Activated naive CD4-positive, alpha-beta T cell treated with anti-CD3 and anti-CD28 coated beads, Interleukin-2, amount 50 U/mL, for 72 hours (primary cell): ENCODE results near the gene PI4KB. TPM values are rescaled to one million over a fixed set of nuclear protein-coding genes. Genes with fewer than 3 reads are reported as not detected.

Source experiments
- ATAC-seq, 2 donors: fragments of 150-1000 bp; cut with Tn5 transposase; 2 replicates each; pipeline ENCODE4 v1.10.0; 2021; ENCODE audit warnings: mild to moderate bottlenecking in 2 of 2, moderate library complexity in 2 of 2
- DNase-seq, 2 donors: peaks; one replicate each; pipeline ENCODE4 v3.0.0; 2021 to 2022; ENCODE audit warnings: low spot score in 2 of 2
- H3K27ac Mint-ChIP-seq, 2 donors: one replicate each; pipeline ENCODE4 v1.8.0; 2022; ENCODE audit warnings: mild to moderate bottlenecking in 2 of 2, mixed read lengths in 2 of 2
- H3K36me3 Mint-ChIP-seq, 2 donors: one replicate each; pipeline ENCODE4 v1.8.0; 2022; ENCODE audit warnings: mixed read lengths in 2 of 2
- H3K9me3 Mint-ChIP-seq, 2 donors: one replicate each; pipeline ENCODE4 v1.8.0; 2022; ENCODE audit warnings: mixed read lengths in 2 of 2
- total RNA-seq, 2 donors: library from RNA; stranded (reverse); gene quantifications; one replicate each; pipeline ENCODE4 v1.2.3, GENCODE V29; 2022

PI4KB gene
- total RNA-seq: 10 to 100 TPM; 55.0 to 75.3 TPM

GRCh38 chr1:151327223-151327902 is at the start of gene PI4KB:
PI4KB (minus strand) TSS chr1:151327416; CDS start chr1:151316481, 10,935 bp downstream.
- no peaks in the 10 kb centered on the region for H3K9me3 Mint-ChIP-seq
- ATAC-seq (peak; percentile 89 to 96), DNase-seq (peak; percentile 84 to 86)
- peaks cover 14 to 15% of the 10 kb centered on the region in 2 donors for H3K36me3 Mint-ChIP-seq
- peak within 1 kb of the TSS; percentile 86 to 100 for H3K27ac Mint-ChIP-seq

- DNase-seq (no peak), ATAC-seq (no peak)
- Mint-ChIP-seq H3K36me3 (no peaks in the 10 kb centered on the region), H3K27ac (no peak overlapping the region), H3K9me3 (no peaks in the 10 kb centered on the region)
Observed at GRCh38 chr1:151373196-151373595, 46.0 kb upstream of the PI4KB start.

GRCh38 chr1:151372058-151372934 is 45.1 kb upstream of the PI4KB start, which contains the start of gene SELENBP1:
SELENBP1 (minus strand) TSS chr1:151372705; CDS start chr1:151372641, 64 bp downstream.
- no peaks in the 10 kb centered on the region for H3K36me3 Mint-ChIP-seq
- no peaks in the 10 kb centered on the region for H3K9me3 Mint-ChIP-seq
- peak within 1 kb of the TSS in 1 of 2 donors; percentile 40 for H3K27ac Mint-ChIP-seq
- ATAC-seq (no peak), DNase-seq (no peak)

- H3K9me3 Mint-ChIP-seq: no peaks in the 10 kb centered on the region
- no peaks in the 10 kb centered on the region for H3K36me3 Mint-ChIP-seq
- H3K27ac Mint-ChIP-seq: peak overlapping the region in 1 of 2 donors; percentile 48
- no peak for ATAC-seq
- no peak for DNase-seq
Observed at GRCh38 chr1:151371370-151372057, 44.3 kb upstream of the PI4KB start.

- H3K9me3 Mint-ChIP-seq: no peaks in the 10 kb centered on the region
- no peaks in the 10 kb centered on the region for H3K36me3 Mint-ChIP-seq
- ATAC-seq (no peak), DNase-seq (no peak)
- H3K27ac Mint-ChIP-seq: no peak overlapping the region
Observed at GRCh38 chr1:151370211-151370911, 43.1 kb upstream of the PI4KB start.

GRCh38 chr1:151369621-151370048 is 42.4 kb upstream of the PI4KB start:
- ATAC-seq: no peak
- DNase-seq: no peak
- H3K9me3 Mint-ChIP-seq: no peaks in the 10 kb centered on the region
- no peaks in the 10 kb centered on the region for H3K36me3 Mint-ChIP-seq
- no peak overlapping the region for H3K27ac Mint-ChIP-seq

GRCh38 chr1:151369302-151369610 is 42.0 kb upstream of the PI4KB start:
- DNase-seq: no peak
- ATAC-seq: no peak
- Mint-ChIP-seq H3K36me3 (no peaks in the 10 kb centered on the region), H3K9me3 (no peaks in the 10 kb centered on the region), H3K27ac (no peak overlapping the region)

GRCh38 chr1:151368393-151369301 is 41.4 kb upstream of the PI4KB start:
- Mint-ChIP-seq H3K9me3 (peaks cover 0 to 1% of the 10 kb centered on the region in 2 donors), H3K27ac (no peak overlapping the region), H3K36me3 (peaks cover 0 to 4% of the 10 kb centered on the region in 2 donors)
- DNase-seq: no peak
- ATAC-seq: no peak

GRCh38 chr1:151367658-151368392 is 40.6 kb upstream of the PI4KB start:
- H3K36me3 Mint-ChIP-seq: peaks cover 0 to 10% of the 10 kb centered on the region in 2 donors
- ATAC-seq (no peak), DNase-seq (no peak)
- no peak overlapping the region for H3K27ac Mint-ChIP-seq
- H3K9me3 Mint-ChIP-seq: peaks cover 0 to 6% of the 10 kb centered on the region in 2 donors

GRCh38 chr1:151364996-151365395 is 37.8 kb upstream of the PI4KB start:
- ATAC-seq: no peak
- Mint-ChIP-seq H3K9me3 (peaks cover 0 to 20% of the 10 kb centered on the region in 2 donors), H3K36me3 (peaks cover 0 to 27% of the 10 kb centered on the region in 2 donors), H3K27ac (no peak overlapping the region)
- no peak for DNase-seq

GRCh38 chr1:151362308-151363155 is 35.3 kb upstream of the PI4KB start:
- no peak for DNase-seq
- ATAC-seq: no peak
- H3K27ac Mint-ChIP-seq: no peak overlapping the region

GRCh38 chr1:151361883-151362282 is 34.7 kb upstream of the PI4KB start:
- Mint-ChIP-seq H3K9me3 (peaks cover 0 to 20% of the 10 kb centered on the region in 2 donors), H3K27ac (no peak overlapping the region), H3K36me3 (peaks cover 0 to 27% of the 10 kb centered on the region in 2 donors)
- DNase-seq (no peak), ATAC-seq (no peak)

More at GRCh38 chr1:151362308-151363155, 35.3 kb upstream of the PI4KB start:
- H3K9me3 Mint-ChIP-seq: peaks cover 0 to 20% of the 10 kb centered on the region in 2 donors
- H3K36me3 Mint-ChIP-seq: peaks cover 0 to 27% of the 10 kb centered on the region in 2 donors

GRCh38 chr1:151356696-151357095 is 29.5 kb upstream of the PI4KB start:
- Mint-ChIP-seq H3K36me3 (peaks cover 0 to 13% of the 10 kb centered on the region in 2 donors), H3K9me3 (peaks cover 0 to 9% of the 10 kb centered on the region in 2 donors), H3K27ac (no peak overlapping the region)
- ATAC-seq: no peak
- DNase-seq: no peak

GRCh38 chr1:151352021-151352718 is 25.0 kb upstream of the PI4KB start:
- Mint-ChIP-seq H3K36me3 (peaks cover 0 to 9% of the 10 kb centered on the region in 2 donors), H3K9me3 (no peaks in the 10 kb centered on the region), H3K27ac (no peak overlapping the region)
- ATAC-seq (no peak), DNase-seq (no peak)
